GM12864 (cell line): ENCODE results near the gene CLEC9A.

Experiments
- DNase-seq: peaks from one replicate; pipeline ENCODE4 v3.0.0-alpha.2; 2011; ENCODE audit warnings: low read depth
- H3K4me3 ChIP-seq: 2 replicates; pipeline ENCODE4 v1.5.1; 2011; ENCODE audit warnings: mild to moderate bottlenecking, low read depth, low read length, control low read depth
- CTCF ChIP-seq: IDR thresholded peaks from 2 replicates; pipeline ENCODE4 v1.5.1; 2011; ENCODE audit warnings: low read depth, mild to moderate bottlenecking, moderate library complexity, low read length, control low read depth, inconsistent platforms; ENCODE audit errors: missing control alignments

CLEC9A gene

DNA sequence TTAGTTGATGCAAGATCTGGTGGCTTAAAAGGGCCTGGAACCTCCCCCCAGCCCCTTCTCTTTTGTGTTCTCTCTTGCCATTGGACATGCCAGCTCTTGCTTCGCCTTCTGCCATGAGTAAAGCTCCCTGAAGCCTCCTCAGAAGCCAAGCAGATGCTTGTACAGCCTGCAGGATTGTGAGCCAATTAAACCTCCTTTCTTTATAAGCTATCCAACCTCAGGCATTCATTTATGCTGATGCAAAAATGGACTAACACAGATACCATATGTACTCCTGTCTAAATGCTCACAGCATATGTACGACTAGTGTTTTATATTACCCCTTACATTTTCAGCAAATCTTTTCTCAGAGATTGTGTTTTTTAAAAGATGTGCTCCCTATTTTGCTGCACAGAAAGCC lies 41.6 kb downstream of the CLEC9A start:
- H3K4me3 ChIP-seq, result no peak overlapping the region
- no peak for TF ChIP-seq CTCF
- no peak for DNase-seq

DNA sequence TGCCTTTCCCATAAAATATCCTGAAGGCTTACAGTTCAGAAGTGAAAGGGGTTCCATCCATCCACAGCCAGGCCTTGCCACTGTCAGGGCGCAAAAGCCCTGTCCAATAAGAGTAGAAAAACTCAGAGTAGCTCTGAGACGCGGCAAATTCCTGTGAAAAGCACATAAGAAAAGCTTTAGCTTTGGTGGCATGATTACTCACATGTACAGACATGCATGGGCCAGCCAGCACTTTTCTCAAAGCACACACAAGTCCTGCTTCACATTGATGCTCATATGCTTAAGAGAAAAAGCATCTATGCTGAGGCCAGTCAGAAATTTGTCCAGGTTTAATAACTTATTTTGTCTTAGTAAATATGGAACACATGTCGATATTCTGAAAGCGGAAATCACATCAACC lies 42.8 kb downstream of the CLEC9A start:
- no peak for DNase-seq
- TF ChIP-seq CTCF, result no peak
- no peak overlapping the region for H3K4me3 ChIP-seq

DNA sequence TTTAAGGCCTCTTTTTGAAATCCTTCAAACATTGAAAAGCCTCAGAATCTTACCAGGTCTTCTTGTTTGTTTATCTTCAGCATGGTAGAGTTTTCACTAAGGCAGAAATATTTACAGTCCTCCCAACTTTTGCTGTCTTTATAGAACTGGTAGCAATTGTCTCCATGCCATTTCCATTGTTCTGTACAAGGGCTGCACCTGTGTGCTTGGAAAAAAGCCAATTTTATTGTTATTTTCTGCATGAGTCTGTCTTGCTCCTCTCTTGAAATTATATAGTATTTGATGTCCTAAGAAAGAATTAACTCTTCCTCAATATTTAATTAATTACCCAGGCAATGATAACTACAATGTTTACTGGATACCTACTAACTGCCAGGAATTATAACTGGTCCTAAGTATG lies 45.0 kb downstream of the CLEC9A start:
- no peak for DNase-seq
- no peak for TF ChIP-seq CTCF
- no peak overlapping the region for H3K4me3 ChIP-seq

- no peak for DNase-seq
- no peak for TF ChIP-seq CTCF
- H3K4me3 ChIP-seq, result no peak overlapping the region
These were observed 51.8 kb downstream of the CLEC9A start for GRCh38 chr12:10082117-10082874.

GRCh38 chr12:10084733-10085132 lies 54.3 kb downstream of the CLEC9A start:
- no peak overlapping the region for H3K4me3 ChIP-seq
- DNase-seq, result no peak
- TF ChIP-seq CTCF, result no peak

GRCh38 chr12:10086387-10086786 lies 55.9 kb downstream of the CLEC9A start:
- TF ChIP-seq CTCF, result no peak
- no peak overlapping the region for H3K4me3 ChIP-seq
- DNase-seq, result no peak

DNA sequence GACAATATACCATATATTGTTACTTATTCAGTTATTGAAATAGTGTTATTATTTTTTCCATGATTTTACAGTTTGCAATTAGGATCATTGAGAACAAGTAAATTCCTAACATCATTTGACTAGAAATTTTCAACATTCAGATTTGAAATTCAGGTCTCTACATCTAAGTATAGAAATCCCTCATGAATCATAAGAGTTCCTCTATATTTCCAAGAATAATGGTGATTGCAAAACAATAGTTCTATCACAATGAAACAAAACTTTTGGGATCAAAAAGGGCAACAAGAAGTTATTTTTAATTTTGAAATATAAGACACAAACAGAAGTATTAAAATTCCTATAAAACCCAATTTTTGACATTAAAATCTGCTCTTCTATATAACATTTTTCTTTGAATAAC lies 57.5 kb downstream of the CLEC9A start:
- no peak overlapping the region for H3K4me3 ChIP-seq
- no peak for DNase-seq
- no peak for TF ChIP-seq CTCF
